Kidney glomerular epithelial cell (primary cell): ENCODE data around the gene CLDN3.
"Not testable (repeated sequence)": the region's sequence is repeated elsewhere in the genome, so short reads cannot be mapped to it uniquely, and the experiment has no call there.

Experiments used
- DNase-seq: peaks from one replicate; lab custom pipeline; 2025; lab: John Stamatoyannopoulos, UW

Gene CLDN3, protein sequence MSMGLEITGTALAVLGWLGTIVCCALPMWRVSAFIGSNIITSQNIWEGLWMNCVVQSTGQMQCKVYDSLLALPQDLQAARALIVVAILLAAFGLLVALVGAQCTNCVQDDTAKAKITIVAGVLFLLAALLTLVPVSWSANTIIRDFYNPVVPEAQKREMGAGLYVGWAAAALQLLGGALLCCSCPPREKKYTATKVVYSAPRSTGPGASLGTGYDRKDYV

DNA sequence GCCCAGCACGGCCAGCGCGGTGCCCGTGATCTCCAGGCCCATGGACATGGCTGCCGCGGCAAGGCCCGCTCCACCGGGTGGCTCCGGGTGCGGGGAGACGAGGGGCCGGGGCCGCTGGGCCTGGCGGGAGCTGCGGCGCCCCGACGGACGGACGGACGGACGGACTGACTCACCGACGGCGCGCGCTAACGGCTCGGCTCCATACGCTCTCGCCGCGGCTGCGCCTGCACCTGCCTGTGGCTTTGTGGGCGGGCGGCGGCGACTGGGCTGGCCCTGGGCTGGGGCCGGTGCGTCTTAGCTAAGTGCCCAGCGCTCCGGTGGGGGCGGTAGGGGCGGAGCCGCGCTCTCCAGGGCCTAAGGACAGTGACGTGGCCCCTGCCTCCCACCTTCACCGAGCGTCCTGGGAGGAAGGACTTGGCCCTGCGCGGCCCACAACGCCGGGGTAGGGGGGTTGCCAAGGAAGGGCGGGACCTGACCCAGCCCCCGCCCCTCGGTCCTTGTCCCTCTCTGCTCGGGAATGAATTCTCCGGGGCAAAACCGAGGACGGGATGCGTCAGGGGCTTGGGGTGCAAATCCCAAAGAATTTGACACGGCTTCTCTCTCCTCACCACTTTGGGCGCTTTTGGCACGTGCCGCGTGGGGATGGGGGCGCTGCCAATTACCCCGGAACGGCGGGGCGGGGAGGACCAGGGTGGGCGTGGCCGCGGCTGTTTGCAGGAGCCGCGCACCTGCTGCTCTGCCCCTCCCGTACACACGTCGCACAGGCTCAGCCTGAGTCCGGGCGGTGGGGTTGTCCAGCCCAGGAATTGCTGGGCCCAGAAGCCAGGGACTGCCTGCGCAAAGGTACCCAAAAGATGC lies at the start of gene CLDN3:
Gene CLDN3, minus strand, starts transcription at position 269 of the 858 bp plus-strand sequence. Its CDS starts 221 bp downstream, at position 48.
- DNase-seq: peak; percentile 21

DNA sequence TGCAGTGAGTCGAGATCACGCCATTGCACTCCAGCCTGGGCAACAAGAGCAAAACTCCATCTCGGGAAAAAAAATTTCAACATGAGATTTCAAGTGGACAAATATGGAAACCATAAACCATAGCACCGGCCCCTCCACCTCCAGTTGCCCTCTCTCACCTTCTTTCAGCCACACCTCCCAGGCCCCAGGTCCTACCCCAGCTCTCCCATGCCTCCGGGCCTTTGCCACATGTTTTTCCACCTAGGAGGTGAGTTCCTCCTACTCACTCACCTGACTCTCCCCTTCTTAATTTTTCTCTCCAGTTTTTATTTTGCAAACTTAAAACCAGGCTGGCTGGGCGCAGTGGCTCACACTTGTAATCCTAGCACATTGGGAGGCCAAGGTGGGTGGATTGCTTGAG lies 47.1 kb upstream of the CLDN3 start:
- no peak for DNase-seq

DNA sequence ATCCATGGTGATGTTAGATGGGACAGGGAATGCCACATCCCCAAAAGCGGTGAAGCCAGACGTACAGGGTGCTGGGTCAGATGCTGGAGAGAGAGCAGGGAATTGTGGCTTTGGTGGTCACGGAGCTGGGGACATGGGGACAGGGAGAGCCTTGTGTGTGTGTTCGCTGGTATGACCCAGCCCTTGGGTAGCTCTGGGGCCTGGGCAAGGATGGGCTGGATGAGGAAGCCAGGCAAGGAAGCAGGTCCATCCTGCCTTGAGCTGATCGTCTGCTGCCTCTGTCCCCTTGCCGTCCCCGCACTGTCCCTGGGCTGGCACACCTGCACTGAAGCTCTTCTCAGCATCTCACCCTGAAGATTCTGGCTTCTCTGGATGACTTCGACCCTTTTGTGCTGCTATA lies 45.4 kb upstream of the CLDN3 start:
- no peak for DNase-seq

DNA sequence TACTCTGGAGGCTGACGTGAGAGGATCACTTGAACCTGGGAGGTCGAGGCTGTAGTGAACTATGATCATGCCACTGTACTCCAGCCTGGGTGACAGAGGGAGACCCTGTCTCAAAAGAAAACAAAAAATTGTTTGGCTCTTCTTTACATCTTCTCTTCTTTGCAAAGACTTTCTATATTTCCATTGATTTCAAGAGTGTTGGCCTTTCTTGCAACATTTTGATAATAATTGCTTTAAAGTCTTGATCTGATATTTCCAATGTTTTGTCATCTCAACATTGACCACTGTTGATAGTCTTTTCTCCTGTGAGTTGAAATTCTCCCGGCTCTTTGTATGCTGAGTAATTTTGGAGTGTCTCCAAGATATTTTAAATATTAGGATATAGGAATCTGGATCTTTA lies 42.9 kb upstream of the CLDN3 start:
- no peak for DNase-seq

DNA sequence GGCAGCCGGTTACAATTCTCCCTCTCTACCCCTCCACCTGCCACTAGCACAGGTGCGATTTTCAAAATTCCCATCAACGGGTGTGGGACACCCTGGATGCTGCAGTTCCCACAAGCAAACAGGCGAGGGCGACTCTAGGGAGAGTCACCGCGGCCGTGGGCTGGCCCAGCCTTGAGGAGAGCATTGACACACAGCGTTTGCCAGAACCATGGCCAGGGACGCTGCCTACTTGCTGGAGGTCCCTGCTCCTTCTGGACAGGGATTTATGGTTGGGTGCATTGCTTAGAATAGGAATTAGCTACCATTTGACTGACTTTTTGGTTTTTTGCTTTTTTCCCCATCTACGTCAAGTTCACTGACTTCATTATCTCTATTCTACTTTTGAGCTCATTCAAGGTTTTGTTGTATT lies 41.7 kb upstream of the CLDN3 start:
- DNase-seq: peak; percentile 68

DNA sequence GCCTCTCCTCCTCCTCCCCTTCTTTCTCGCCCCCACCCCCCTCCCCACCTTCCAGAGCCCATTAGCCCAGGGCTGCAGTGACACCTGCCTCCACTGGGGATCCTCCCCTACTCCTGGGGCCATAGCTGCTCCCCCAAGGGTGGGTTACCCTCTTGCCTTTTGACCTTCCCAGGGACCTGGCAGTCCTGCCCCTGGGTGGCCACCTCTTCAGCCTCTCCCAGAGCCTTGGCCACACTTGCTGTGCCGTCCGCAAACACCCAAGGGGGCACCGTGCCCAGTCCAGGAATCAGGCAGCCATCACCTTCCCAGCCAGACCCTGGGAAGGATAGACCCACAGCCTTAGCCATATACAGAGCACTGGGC lies 40.9 kb upstream of the CLDN3 start:
- no peak for DNase-seq

DNA sequence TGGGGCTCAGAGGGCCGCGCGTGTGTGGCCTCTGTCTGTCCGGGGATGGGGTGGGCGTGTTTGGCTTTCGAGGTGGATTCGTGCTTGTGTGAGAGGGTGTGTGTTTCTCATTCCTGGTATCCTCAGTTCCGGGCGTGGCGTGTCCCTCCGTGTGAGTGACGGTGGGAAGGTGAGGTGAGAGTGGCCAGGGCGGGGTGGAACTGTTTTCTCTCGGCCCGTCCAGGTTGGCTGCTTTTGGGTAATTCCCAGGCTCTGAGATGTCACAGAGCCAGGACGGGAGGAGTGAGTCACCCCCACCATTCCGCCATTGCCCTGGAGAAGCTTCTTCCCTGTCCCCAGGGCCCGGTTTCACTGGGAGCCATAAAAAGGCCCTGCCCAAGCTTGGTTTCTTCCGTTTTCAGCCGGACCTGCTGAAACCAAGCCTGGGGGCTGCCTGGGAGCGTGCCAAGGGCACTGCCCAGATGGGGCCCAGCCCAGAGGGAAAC lies 39.4 kb upstream of the CLDN3 start:
- DNase-seq: no peak

DNA sequence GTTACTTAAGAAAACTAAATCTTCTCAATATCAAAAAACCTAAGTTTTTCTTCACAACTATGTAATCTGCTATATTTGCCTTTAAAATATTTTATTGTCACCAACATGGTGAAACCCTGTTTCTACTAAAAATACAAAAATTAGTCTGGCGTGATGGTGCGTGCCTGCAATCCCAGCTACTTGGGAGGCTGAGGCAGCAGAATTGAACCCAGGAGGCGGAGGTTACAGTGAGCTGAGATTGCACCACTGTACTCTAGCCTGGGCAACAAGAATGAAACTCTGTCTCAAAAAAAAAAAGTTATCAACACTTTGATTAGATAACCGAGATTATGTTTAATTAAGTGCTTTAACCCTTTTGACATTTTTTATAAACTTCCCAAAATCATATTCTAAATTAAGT lies 32.4 kb upstream of the CLDN3 start:
- DNase-seq: no peak

DNA sequence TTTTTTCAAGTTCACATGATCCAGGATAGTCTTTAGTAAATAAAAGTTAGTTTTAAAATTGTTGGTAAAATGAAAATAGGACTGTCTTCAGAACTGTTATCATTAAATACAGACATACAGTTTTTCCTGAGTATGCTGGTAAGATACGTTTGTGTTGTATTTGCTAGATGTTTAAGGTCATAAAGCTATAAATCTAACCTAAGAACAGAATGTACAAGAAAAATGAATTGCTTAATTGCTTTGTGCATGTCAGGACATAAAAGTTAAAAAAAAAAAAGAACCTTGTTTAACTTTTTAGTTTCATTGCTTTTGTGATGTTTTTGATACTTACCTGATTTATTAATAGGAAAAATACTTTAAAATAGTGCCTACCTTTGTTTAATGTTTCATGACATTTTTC lies 31.5 kb upstream of the CLDN3 start:
- no peak for DNase-seq

DNA sequence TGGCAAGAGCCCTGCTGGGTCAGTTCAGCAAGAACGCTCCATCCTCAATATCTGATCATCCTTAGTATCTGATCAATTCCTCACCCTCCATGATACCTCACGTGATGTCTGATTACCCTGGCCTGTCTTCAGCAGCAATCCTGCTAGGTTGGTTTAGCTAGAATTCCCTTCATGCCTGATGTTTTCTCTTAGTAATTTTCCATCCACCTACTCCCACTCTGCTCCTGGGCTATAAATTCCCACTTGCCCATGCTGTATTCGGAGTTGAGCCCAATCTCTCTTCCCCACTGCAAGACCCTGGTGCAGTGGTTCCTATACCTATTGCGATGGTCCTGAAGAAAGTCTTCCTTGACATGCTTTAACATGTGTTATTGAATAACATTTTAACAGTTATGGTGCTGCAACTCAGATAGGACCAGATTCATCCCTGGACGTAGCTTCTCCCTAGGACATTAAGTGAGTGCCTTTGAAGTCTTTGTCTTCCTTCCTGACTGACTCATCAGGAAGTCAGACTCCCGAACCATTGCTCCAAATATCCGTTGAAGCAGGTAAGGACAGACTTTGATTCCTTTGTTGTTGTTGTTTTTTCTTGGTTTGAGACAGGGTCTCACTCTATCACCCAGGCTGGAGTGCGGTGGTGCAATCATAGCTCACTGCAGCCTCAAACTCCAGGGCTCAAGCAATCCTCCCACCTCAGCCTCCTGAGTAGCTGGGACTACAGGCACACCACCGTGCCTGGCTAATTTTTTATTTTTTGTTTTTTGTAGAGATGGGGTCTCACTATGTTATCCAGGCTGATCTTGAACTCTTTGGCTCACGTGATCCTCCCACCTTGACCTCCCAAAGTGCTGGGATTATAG lies 29.4 kb upstream of the CLDN3 start:
- no peak for DNase-seq

DNA sequence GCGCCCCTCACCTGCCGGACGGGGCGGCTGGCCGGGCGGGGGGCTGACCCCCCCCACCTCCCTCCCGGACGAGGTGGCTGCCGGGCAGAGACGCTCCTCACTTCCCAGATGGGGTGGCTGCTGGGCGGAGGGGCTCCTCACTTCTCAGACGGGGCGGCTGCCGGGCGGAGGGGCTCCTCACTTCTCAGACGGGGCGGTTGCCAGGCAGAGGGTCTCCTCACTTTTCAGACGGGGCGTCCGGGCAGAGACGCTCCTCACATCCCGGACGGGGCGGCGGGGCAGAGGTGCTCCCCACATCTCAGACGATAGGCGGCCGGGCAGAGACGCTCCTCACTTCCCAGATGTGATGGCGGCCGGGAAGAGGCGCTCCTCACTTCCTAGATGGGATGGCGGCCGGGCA lies 27.1 kb upstream of the CLDN3 start:
- not testable (repeated sequence) for DNase-seq

DNA sequence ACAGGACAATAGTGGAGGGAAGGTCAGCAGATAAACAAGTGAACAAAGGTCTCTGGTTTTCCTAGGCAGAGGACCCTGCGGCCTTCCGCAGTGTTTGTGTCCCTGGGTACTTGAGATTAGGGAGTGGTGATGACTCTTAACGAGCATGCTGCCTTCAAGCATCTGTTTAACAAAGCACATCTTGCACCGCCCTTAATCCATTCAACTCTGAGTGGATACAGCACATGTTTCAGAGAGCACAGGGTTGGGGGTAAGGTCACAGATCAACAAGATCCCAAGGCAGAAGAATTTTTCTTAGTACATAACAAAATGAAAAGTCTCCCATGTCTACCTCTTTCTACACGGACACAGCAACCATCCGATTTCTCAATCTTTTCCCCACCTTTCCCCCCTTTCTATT lies 26.6 kb upstream of the CLDN3 start:
- DNase-seq: not testable (repeated sequence)

DNA sequence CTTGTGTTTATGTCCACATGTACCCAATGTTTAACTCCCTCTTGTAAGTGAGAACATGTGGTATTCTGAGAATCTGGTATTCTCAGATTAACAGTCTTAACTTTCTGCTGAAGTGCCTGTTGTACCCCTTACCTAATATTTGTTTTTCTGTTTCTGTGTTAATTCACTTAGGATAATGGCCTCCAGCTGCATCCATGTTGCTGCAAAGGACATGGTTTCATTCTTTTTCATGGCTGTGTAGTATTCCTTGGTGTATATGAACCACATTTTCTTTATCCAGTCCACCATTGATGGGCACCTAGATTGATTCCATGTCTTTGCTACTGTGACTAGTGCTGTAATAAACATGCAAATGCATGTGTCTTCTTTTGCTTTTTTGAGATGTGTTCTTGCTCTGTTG lies 25.1 kb upstream of the CLDN3 start:
- DNase-seq: not testable (repeated sequence)

DNA sequence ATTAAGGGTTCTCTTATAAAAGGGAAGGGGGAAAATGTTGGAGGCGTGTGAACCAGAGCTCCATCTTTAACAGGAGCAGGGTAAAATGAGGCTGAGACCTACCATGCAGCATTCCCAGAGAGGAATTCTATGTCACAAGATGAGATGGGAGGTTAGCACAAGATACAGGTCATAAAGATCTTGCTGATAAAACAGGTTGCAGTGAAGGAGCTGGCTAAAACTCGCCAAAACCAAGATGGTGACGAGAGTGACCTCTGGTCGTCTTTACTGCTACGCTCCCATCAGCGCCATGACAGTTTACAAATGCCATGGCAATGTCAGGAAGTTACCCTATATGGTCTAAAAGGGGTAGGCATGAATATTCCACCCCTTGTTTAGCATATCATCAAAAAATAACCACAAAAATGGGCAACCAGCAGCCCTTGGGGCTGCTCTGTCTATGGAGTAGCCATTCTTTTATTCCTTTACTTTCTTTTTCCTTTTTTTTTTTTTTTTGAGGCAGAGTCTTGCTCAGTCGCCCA lies 21.2 kb upstream of the CLDN3 start:
- DNase-seq: not testable (repeated sequence)

DNA sequence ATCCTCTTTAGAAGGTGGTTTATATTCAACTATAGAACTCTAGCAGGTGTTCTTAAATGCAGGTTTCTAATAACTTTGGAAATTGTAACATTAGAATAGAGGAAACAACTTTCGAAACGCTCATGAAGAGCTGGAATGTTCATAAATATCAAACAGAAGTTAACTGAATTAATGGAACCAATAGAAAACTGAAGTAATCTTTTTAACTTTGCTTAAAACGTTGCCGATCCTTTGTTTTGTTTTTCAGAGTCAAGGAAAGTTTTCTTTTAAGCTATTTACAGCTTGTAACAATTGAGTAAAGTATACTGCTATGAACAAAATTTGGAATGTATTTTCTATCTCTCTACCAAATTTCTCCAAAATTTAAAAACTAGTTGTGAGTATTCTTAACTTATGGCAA lies 19.0 kb upstream of the CLDN3 start:
- DNase-seq: no peak

DNA sequence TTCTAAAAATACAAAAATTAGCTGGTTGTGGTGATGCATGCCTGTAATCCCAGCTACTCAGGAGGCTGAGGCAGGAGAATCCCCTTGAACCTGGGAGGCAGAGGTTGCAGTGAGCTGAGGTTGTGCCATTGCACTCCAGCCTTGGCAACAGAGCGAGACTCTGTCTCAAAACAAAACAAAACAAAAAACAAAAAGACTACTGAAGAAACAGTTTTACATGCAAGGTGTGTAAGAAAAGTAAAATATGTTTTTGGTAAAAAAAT lies 17.6 kb upstream of the CLDN3 start:
- DNase-seq: not testable (repeated sequence)

DNA sequence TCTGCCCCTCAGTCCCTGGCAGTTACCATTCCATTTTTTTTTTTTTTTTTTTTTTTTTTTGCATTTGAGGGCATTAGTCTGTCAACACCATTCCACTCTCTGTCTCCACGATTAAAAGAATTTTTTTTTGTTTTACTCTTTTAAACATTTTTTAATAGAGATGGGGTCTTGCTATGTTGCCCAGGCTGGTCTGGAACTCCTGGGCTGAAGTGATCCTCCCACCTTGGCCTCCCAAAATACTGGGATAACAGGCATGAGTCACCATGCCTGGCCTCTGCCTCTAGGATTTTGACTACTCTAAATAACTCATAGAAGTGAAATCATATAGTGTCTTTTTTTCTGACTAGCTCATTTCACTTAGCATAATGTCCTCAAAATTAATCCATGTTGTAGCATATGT lies 16.5 kb upstream of the CLDN3 start:
- no peak for DNase-seq

DNA sequence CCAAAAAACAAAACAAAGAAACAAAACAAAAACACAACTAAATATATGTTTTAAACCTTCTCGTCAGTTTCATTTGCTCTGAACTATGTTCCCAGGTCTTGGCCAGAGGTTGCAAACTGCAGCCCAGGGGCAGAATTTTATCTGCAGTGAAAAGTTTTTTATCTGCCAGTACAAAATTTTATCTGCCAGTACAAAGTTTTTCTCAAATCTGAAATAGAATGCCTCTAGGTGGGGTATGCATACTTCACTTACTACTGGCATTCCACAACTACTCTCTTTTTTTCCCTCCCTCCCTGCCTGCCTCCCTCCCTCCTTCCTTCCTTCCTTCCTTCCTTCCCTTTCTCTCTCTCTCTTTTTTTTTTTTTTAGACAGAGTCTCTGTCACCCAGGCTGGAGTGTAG lies 9.4 kb upstream of the CLDN3 start:
- DNase-seq: peak; percentile 10

DNA sequence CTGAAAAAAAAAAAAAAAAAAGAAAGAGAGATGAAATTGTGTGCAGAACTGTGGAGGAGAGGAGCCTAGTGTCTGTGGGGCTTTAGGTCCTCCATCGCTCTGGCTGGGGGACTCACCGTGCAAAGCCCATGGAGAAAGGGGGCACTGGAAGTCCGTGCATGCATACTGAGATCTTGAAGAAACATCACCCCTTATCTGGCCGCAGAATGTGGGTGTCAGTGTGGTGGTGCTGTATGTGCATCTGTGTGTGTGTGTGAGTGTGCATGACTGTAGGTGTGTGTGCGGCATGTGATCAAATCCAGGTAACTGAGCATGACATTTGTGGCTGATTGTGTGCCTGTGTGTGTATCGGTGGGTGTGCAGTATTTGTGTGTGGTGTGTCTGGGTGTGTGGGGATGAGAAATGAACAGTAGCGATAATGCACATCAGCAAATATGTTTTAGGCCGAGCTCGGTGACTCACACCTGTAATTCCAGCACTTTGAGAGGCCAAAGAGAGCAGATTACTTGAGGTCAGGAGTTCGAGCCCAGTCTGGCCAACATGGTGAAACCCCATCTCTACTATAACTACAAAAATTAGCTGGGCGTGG lies 8.8 kb upstream of the CLDN3 start:
- DNase-seq: no peak

DNA sequence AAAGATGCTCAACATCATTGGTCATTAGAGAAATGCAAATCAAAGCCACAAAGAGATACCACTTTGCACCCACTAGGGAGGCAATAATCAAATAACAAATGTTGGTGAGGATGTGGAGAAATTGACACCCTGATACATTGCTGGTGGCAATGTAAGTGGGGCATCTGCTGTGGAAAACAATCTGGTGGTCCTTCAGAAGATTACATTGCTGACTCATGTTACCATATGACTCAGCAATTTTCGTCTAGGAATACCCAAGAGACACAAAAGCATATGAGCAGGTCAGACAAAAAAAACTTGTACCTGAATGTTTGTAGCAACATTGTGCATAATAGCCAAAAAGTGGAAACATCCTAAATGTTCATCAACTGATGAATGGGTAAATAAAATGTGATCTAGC lies 4.9 kb upstream of the CLDN3 start:
- DNase-seq: no peak

DNA sequence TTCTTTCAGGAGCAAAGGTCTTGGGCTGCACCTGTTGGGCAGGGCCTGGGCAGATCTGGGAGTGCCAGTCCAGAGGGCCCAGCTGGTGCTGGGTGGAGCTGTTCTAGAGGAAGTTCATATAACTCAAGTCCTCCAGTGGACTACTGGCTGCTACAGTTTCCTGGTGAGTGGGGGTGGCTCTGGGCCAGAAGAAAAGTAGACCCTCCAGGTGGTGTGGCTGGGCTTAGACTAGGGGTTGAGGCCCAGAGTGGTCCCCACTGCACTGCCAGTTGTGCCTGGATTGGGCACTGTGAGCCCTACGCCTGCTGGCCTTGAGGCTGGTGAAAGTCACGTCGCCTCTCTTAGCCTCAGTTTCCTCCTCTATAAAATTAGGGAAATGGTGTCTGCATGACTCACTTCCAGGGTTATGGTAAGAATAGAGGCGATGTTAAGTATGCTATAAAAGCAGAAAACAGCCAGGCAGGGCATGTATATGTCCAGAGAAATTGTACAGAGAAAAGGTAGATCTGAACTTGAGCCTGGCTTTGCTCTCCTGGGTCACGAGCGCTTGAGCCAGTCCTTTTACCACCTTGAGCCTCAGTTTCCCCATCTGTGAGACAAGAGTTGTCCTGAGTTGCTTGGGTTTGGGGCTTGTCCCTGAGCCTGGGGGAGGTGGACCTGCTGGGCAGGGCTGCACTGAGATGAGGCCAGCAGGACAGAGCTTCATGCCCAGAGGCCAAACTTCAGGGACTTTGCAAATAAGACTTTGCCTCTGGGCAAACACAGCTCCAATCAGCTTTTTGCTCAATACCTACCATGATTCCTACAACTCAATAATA lies 3.8 kb upstream of the CLDN3 start:
- no peak for DNase-seq
